ENCODE measurements around the gene ZFR2.
"Not testable (repeated sequence)": the region's sequence is repeated elsewhere in the genome, so short reads cannot be mapped to it uniquely, and the experiment has no call there.

Gene ZFR2

GRCh38 chr19:3818466-3818865 is 50.4 kb downstream of the ZFR2 start:
- Histone ChIP-seq H3K9me3 (no peaks in the 10 kb centered on the region), H3K4me1 (no peaks in the 10 kb centered on the region), H3K4me3 (ENCODE audit: low read depth, low read length) (no peak overlapping the region), H3K27me3 (no peaks in the 10 kb centered on the region), H3K36me3 (no peaks in the 10 kb centered on the region)
- DNase-seq = no peak
- TF ChIP-seq CTCF (IDR thresholded peaks at IDR 0.05; ENCODE audit: low read depth, low read length) = no peak

GRCh38 chr19:3817761-3818160 is 51.1 kb downstream of the ZFR2 start:
- no peak for TF ChIP-seq CTCF (IDR thresholded peaks at IDR 0.05; ENCODE audit: low read depth, low read length)
- Histone ChIP-seq H3K9me3 (no peaks in the 10 kb centered on the region), H3K36me3 (no peaks in the 10 kb centered on the region), H3K4me3 (ENCODE audit: low read depth, low read length) (no peak overlapping the region), H3K4me1 (no peaks in the 10 kb centered on the region), H3K27me3 (no peaks in the 10 kb centered on the region)
- no peak for DNase-seq

- Histone ChIP-seq H3K36me3 (no peaks in the 10 kb centered on the region), H3K4me3 (ENCODE audit: low read depth, low read length) (no peak overlapping the region), H3K4me1 (no peaks in the 10 kb centered on the region), H3K27me3 (no peaks in the 10 kb centered on the region), H3K9me3 (no peaks in the 10 kb centered on the region)
- no peak for TF ChIP-seq CTCF (IDR thresholded peaks at IDR 0.05; ENCODE audit: low read depth, low read length)
- DNase-seq = no peak
These were observed 52.1 kb downstream of the ZFR2 start for GRCh38 chr19:3816566-3817218.

GRCh38 chr19:3816148-3816547 is 52.7 kb downstream of the ZFR2 start:
- not testable (repeated sequence) for H3K9me3 ChIP-seq; H3K4me3 ChIP-seq (ENCODE audit: low read depth, low read length); H3K27me3 ChIP-seq; H3K36me3 ChIP-seq; DNase-seq; H3K4me1 ChIP-seq

GRCh38 chr19:3814648-3815047 is 54.2 kb downstream of the ZFR2 start:
- H3K36me3 ChIP-seq = no peaks in the 10 kb centered on the region
- H3K4me3 ChIP-seq (ENCODE audit: low read depth, low read length) = no peak overlapping the region
- no peak for TF ChIP-seq CTCF (IDR thresholded peaks at IDR 0.05; ENCODE audit: low read depth, low read length)
- H3K4me1 ChIP-seq = no peaks in the 10 kb centered on the region
- no peaks in the 10 kb centered on the region for H3K27me3 ChIP-seq
- H3K9me3 ChIP-seq = no peaks in the 10 kb centered on the region
- no peak for DNase-seq

GRCh38 chr19:3813473-3814392 is 55.1 kb downstream of the ZFR2 start:
- TF ChIP-seq CTCF (IDR thresholded peaks at IDR 0.05; ENCODE audit: low read depth, low read length) = no peak
- Histone ChIP-seq H3K27me3 (no peaks in the 10 kb centered on the region), H3K4me3 (ENCODE audit: low read depth, low read length) (no peak overlapping the region), H3K9me3 (no peaks in the 10 kb centered on the region), H3K4me1 (no peaks in the 10 kb centered on the region), H3K36me3 (no peaks in the 10 kb centered on the region)
- DNase-seq = no peak
